ENCODE measurements around the gene SNTG2.
"Not testable (repeated sequence)": the region's sequence is repeated elsewhere in the genome, so short reads cannot be mapped to it uniquely, and the experiment has no call there.

The SNTG2 gene

DNA sequence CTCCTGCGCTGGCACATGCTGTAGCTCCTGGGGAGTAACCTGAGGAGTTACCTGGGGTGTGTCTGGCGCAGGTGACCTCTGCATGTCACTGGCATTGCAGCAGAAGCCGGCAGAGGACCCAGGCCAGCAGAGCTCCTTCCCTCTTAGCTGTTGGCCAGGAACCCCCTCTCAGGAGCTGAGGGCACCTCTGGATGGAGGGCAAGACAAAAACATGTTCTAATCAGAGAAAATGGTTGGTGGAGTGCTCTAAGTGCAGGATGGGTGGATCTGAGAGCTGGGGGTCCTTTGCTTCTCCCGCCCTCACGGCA, 44.9 kb upstream of the SNTG2 start:
- Mint-ChIP-seq H3K4me3 (no peak overlapping the region), H3K27me3 (ENCODE audit: low read depth) (peaks cover 4% of the 10 kb centered on the region), H3K36me3 (ENCODE audit: low read depth) (peaks cover 7% of the 10 kb centered on the region), H3K9me3 (peaks cover 6% of the 10 kb centered on the region), H3K27ac (no peak overlapping the region), H3K4me1 (peaks cover 5% of the 10 kb centered on the region)
- TF ChIP-seq CTCF (IDR thresholded peaks at IDR 0.05; ENCODE audit: unreplicated experiment in 3 of 3): no peak

- peaks cover 6% of the 10 kb centered on the region for H3K9me3 Mint-ChIP-seq
- no peak overlapping the region for H3K4me3 Mint-ChIP-seq
- TF ChIP-seq CTCF (IDR thresholded peaks at IDR 0.05; ENCODE audit: unreplicated experiment in 3 of 3): no peak
- peaks cover 4% of the 10 kb centered on the region for H3K27me3 Mint-ChIP-seq (ENCODE audit: low read depth)
- no peak overlapping the region for H3K27ac Mint-ChIP-seq
- peaks cover 7% of the 10 kb centered on the region for H3K36me3 Mint-ChIP-seq (ENCODE audit: low read depth)
- H3K4me1 Mint-ChIP-seq: peaks cover 5% of the 10 kb centered on the region
These were observed 42.9 kb upstream of the SNTG2 start for GRCh38 chr2:907706-908105.

GRCh38 chr2:908568-908967, 42.1 kb upstream of the SNTG2 start:
- Mint-ChIP-seq H3K27me3 (ENCODE audit: low read depth) (peaks cover 4% of the 10 kb centered on the region), H3K27ac (no peak overlapping the region), H3K36me3 (ENCODE audit: low read depth) (peaks cover under 1% of the 10 kb centered on the region), H3K9me3 (peaks cover under 1% of the 10 kb centered on the region), H3K4me3 (no peak overlapping the region), H3K4me1 (peaks cover 5% of the 10 kb centered on the region)
- TF ChIP-seq CTCF (IDR thresholded peaks at IDR 0.05; ENCODE audit: unreplicated experiment in 3 of 3): no peak

- not testable (repeated sequence) for H3K36me3 Mint-ChIP-seq (ENCODE audit: low read depth); H3K27me3 Mint-ChIP-seq (ENCODE audit: low read depth); H3K27ac Mint-ChIP-seq; H3K9me3 Mint-ChIP-seq; H3K4me1 Mint-ChIP-seq; H3K4me3 Mint-ChIP-seq
These were observed 40.8 kb upstream of the SNTG2 start for GRCh38 chr2:909764-910379.

DNA sequence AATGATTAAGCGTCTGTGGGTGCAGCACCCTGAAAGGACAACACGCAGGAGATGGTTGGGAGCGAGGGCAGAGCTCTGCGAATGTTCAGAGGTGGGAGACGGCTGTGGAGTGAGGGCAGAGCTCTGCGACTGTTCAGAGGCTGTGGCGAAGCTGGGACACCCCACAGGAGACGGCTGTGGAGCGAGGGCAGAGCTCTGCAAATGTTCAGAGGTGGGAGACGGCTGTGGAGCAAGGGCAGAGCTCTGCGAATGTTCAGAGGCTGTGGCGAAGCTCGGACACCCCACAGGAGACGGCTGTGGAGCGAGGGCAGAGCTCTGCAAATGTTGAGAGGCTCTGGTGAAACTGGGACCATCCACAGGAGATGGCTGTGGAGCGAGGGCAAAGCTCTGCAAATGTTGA, 40.0 kb upstream of the SNTG2 start:
- Mint-ChIP-seq H3K27me3 (ENCODE audit: low read depth) (peaks cover 2% of the 10 kb centered on the region), H3K4me3 (no peak overlapping the region), H3K9me3 (no peaks in the 10 kb centered on the region), H3K4me1 (peaks cover 5% of the 10 kb centered on the region), H3K27ac (no peak overlapping the region), H3K36me3 (ENCODE audit: low read depth) (no peaks in the 10 kb centered on the region)
- no peak for TF ChIP-seq CTCF (IDR thresholded peaks at IDR 0.05; ENCODE audit: unreplicated experiment in 3 of 3)

GRCh38 chr2:915979-916378, 34.7 kb upstream of the SNTG2 start:
- H3K36me3 Mint-ChIP-seq (ENCODE audit: low read depth): no peaks in the 10 kb centered on the region
- TF ChIP-seq CTCF (IDR thresholded peaks at IDR 0.05; ENCODE audit: unreplicated experiment in 3 of 3): no peak
- no peaks in the 10 kb centered on the region for H3K9me3 Mint-ChIP-seq
- no peaks in the 10 kb centered on the region for H3K27me3 Mint-ChIP-seq (ENCODE audit: low read depth)
- H3K27ac Mint-ChIP-seq: no peak overlapping the region
- no peak overlapping the region for H3K4me3 Mint-ChIP-seq
- no peaks in the 10 kb centered on the region for H3K4me1 Mint-ChIP-seq

Measured in nephron (organoid).